VCaP (cell line): ENCODE data around the gene CDK16.

Source experiments
- H3K27ac ChIP-seq: fragments of 450-650 bp; 2 replicates; pipeline ENCODE4 v1.5.1; 2017
- TF ChIP-seq, protein P1 (sequence below): fragments of 450-650 bp; conservative IDR thresholded peaks from 2 replicates; pipeline ENCODE4 v1.5.1; 2017; ENCODE audit warnings: mild to moderate bottlenecking, moderate library complexity

The CDK16 gene

DNA sequence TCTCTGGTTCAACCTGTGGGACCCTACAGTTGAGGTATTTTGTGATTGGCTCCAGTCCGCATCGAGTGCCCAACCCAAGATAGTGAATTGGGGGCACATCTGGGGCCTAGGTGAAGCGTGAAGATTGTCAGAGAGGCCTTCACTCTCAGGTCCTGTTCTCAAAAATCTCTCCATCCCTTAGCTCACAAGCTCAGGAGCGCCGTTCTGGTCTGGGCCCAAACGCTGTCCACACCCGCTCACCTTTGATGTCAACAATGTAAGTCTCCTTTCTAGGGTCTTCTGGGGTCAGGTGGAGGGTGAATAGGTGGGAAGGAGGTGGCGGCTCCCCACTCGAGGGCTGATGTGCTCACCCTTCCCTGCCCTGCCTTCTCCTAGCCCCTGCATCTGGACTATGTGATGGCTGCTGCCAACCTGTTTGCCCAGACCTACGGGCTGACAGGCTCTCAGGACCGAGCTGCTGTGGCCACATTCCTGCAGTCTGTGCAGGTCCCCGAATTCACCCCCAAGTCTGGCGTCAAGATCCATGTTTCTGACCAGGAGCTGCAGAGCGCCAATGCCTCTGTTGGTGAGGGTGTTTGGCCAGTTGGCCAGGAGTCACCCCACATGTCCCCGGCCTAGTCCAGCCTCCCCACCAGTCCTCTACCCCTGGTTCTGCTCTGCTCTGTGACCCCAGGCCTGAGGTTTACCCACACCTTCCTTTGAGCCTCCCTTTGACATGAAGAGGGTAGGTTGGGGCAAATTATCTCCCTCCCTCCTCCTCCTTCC is 7.6 kb upstream of the CDK16 start:
- no peak overlapping the region for H3K27ac ChIP-seq
- TF ChIP-seq, protein P1, sequence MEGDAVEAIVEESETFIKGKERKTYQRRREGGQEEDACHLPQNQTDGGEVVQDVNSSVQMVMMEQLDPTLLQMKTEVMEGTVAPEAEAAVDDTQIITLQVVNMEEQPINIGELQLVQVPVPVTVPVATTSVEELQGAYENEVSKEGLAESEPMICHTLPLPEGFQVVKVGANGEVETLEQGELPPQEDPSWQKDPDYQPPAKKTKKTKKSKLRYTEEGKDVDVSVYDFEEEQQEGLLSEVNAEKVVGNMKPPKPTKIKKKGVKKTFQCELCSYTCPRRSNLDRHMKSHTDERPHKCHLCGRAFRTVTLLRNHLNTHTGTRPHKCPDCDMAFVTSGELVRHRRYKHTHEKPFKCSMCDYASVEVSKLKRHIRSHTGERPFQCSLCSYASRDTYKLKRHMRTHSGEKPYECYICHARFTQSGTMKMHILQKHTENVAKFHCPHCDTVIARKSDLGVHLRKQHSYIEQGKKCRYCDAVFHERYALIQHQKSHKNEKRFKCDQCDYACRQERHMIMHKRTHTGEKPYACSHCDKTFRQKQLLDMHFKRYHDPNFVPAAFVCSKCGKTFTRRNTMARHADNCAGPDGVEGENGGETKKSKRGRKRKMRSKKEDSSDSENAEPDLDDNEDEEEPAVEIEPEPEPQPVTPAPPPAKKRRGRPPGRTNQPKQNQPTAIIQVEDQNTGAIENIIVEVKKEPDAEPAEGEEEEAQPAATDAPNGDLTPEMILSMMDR = no peak

DNA sequence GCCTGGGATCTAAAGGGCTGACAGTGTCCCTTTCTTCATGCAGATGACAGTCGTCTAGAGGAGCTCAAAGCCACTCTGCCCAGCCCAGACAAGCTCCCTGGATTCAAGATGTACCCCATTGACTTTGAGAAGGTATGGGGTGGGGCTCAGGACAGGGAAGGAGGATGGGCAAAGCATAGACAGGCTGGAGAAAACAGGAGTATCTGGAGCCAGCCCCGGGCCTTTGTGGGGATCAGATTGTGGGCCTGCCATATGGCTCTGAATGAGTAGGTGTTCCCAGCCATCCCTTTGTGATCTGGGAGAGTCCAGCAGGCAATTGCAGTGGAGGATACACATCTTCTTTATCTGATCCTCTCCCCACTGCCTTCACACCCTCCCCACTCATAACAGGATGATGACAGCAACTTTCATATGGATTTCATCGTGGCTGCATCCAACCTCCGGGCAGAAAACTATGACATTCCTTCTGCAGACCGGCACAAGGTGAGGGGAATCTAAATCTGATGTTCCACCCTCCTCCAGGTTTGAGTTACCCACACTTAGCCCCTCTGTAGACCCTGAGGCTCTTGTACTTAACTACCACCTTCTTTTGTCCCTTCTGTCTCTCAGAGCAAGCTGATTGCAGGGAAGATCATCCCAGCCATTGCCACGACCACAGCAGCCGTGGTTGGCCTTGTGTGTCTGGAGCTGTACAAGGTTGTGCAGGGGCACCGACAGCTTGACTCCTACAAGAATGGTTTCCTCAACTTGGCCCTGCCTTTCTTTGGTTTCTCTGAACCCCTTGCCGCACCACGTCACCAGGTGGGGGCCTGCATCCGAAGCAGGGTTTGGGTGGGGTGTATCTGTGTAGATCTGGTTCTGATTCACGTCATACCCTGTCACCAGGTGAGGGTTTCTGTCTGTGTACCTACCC is 5.8 kb upstream of the CDK16 start:
- H3K27ac ChIP-seq = no peak overlapping the region; the same call in 1 of the 2 replicates
- TF ChIP-seq, protein P1 = no peak

DNA sequence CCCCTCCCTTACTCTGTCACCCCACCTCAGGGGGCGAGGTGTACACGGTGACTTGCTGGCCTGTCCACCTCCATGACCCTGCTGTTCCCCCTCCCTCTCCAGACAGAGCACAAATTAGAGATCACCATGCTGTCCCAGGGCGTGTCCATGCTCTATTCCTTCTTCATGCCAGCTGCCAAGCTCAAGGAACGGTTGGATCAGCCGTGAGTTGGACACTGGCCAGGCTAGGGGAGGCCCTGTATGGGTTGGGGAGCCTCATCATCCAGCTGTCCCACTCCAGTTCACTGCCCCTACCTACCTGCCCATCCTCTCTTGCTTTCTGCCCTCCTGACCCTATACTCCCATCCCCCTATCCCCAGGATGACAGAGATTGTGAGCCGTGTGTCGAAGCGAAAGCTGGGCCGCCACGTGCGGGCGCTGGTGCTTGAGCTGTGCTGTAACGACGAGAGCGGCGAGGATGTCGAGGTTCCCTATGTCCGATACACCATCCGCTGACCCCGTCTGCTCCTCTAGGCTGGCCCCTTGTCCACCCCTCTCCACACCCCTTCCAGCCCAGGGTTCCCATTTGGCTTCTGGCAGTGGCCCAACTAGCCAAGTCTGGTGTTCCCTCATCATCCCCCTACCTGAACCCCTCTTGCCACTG is 3.9 kb upstream of the CDK16 start:
- H3K27ac ChIP-seq = peak overlapping the region; percentile 90; the same call in 1 of the 2 replicates
- TF ChIP-seq, protein P1 = no peak

DNA sequence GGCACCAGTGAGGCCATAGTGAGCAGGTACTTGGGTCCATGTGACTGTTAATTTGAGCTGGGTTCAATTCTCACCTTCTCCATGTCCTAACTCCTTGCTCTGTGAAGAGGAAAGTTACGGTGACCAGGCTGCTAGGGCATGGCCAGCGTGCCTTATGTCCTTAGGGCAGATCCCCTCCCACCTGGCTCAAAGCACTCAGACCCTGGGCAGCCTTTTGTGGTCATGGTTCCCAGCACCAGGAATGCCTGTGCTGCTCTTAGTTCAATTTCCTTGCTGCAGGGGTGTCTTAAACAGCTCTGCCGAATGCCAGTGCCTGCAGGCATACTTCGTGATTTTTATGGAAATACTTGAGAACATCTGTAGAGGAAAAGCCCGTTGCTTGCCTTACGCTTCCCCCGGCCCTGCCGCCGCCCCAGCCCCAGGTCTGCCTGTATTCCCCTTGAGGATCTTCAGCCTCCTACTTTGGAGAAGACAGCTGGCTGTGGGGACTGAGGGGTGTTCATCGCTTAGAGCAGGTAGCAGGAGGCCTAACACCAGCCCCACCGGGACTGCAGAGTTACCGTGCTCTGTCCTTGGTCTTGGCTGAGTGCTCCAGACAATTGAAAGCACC is 3.1 kb upstream of the CDK16 start:
- H3K27ac ChIP-seq = peak overlapping the region; percentile 90; the same call in 1 of the 2 replicates
- TF ChIP-seq, protein P1 = no peak

DNA sequence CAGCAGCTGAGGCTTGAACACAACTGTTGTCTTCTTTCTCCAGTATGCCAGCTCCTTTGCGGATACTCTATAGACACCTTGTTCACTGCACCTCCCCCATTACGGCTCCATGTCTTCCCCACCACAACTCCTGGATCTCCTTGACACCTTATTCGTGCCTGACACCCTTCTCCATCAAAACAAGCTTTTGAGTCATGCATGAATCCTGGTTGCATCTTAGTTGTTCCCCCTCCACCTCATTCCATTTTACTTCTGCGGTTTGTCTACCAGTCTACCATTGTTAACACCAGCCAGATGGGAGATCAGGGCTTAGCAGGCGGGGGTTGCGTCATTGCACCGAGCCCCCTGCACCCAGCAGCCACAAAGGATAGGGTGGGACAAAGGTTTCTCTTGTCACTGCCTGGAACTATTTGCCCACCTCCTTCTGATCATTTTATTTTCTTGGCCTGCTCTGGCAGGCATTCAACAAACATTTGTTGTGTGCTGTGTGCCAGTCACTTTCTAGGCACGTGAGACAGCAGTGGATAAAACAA is 2.0 kb upstream of the CDK16 start:
- peak overlapping the region; percentile 90 for H3K27ac ChIP-seq
- TF ChIP-seq, protein P1 = no peak

DNA sequence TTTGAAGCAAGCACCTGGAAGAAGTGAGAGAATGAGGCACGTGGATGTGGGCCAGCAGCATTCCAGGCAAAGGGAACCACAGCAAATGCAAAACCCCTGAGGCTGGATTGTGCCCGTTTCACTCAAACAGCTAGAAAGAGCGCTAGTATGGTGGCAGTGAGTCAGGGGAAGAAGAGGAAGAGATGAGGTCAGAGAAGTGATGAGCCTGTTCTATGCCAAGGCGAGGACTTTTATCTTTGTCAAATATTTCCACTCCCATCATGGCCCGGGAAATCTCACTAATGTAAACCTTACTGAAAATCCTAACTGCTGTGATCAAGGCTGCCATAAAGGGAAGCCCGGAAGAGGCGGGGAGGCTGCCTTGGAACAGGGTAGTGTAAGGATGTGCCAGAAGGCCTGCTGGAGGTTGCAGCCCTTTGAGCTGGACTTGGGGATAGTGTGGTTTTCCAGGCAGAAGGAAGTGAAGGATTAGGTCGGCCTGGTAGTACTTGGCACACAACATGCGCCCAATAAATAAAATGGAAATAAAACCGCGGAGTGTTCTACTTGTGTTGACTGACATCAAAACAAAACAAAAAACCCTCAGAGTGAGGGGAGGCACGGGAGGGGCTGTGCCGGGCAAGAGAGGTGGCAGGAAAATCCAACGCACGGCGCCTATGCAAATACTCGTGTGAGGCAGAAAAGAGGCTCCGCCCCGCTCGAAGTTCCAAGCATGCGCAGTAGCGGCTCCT is 1.2 kb upstream of the CDK16 start:
- TF ChIP-seq, protein P1 = no peak
- H3K27ac ChIP-seq = peak overlapping the region; percentile 90
